Measurements from ENCODE around the gene DYRK1A. TPM values are rescaled to one million over a fixed set of nuclear protein-coding genes. Genes with fewer than 3 reads are reported as not detected.
"Not testable (repeated sequence)": the region's sequence is repeated elsewhere in the genome, so short reads cannot be mapped to it uniquely, and the experiment has no call there.

Gene DYRK1A
- total RNA-seq, 1 experiment from 2014 or later, result 35.8 TPM

DNA sequence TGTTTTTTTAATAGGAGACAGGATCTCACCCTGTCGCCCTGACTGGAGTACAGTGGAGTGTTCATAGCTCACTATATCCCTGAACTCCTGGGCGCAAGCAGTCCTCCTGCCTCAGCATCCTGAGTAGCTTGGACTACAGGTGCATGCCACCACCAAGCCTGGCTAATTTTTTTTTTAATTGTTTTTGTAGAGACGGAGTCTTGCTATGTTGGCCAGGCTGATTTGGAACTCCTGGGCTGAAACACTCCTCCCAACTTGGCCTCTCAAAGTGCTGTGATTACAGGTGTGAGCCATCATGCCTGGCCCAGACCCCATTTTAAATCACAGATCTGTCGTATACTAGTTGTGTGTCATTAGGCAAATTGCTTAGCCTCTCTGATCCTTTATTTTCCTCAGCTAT is 161.1 kb downstream of the DYRK1A start:
- DNase-seq (ENCODE audit: low spot score), result no peak

DNA sequence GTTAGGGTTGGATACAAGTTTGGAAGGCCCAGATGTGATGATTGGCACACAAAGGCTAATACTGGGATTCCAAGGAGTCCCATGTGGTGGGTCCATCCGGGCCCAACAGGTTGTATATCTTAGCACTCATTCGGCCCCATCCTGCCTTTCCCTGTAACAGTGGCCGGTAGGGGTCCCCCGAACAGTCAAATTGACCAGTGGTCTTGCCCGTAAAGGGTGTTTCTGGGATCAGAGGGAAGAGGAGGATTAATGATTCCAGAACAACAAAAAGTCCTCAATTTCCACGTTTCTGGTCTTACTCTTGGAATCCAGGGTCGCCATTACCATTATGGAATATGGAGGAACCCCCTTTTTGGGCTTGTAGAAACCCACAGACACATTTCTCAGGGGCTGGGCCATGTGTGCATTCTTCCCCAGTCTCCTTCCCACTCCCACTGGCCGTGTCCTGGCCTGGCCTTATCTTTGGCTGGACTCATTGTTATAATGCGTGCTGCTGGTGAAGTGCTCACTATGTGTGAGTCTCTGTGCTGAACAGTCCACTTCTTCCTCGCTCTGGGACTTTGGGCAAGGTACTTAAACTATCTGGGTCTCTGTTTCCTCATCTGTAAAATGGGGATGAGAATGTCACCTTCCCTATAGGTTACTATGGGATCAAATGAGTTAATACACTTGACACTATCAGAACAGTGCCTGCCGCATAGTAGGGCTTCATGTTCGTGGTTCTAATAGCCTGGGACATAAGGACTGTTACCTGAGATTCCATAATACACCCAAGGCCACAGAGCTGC is 161.8 kb downstream of the DYRK1A start:
- no peak for DNase-seq (ENCODE audit: low spot score)

GRCh38 chr21:37529649-37530048 is 163.1 kb downstream of the DYRK1A start:
- no peak for DNase-seq (ENCODE audit: low spot score)

GRCh38 chr21:37530901-37531351 is 164.4 kb downstream of the DYRK1A start:
- no peak for DNase-seq (ENCODE audit: low spot score)

- DNase-seq (ENCODE audit: low spot score), result no peak
Observed at GRCh38 chr21:37531431-37531932, 164.9 kb downstream of the DYRK1A start.

DNA sequence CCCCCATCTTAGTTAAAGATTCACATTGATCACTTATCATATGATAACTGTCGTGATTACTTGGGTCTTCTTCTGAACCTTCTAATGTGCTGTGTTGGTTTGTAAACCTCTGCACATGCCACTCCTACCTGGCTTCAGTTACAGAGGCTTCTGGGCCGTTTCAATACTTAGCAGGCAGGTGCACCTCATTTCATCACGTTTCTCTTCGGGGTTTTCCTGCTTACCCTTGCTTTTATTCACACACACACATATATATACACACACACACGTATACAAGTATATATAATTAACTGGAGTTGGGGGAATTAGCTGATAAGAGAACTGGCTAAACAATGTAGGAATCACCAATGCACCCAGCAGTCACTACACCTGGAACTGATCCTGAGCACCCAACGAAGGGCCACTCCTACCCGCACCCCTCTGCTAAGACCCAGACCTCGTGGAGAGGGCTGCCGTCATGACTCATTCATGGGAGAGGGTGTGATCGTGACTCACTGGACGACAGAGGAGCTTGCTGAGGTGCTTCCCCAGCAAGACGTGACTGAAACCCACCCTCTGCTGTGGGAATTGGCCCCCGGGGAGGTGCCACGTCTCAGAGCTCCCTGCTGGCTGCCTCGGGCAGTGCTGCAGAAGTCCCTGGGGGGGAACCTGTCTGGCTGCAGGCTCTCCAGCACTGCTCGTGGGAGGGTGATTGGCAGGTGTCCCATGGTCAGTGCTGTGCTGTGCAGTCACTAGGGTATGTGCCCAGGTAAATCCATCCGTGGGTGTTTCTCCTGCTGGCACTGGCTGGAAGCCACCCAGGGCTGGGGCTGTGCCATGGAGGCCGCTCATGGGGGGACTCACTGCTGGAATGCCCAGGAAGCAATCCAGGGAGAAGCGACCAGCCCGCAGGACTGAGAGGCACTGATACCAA is 166.6 kb downstream of the DYRK1A start:
- peak; percentile 30 for DNase-seq (ENCODE audit: low spot score)

DNA sequence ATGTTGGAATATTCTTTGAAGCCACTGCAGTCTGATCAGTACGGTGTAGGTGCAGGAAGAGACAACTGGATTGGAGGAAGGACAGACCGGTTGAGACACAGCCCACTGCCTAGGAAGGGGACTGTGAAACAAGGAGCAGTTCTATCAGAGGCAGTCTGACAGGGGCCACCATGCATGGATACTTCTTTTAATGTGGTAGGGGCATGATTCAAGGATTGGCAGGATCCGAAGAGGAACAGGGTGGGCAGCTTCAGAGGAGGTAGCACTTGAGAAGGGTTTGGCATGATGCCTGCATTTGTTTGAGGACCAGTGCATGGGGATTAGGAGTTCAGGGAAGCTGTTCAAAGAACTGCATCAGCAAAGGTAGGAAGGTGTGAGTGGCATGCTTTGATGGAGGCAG is 167.9 kb downstream of the DYRK1A start:
- DNase-seq (ENCODE audit: low spot score), result no peak

DNA sequence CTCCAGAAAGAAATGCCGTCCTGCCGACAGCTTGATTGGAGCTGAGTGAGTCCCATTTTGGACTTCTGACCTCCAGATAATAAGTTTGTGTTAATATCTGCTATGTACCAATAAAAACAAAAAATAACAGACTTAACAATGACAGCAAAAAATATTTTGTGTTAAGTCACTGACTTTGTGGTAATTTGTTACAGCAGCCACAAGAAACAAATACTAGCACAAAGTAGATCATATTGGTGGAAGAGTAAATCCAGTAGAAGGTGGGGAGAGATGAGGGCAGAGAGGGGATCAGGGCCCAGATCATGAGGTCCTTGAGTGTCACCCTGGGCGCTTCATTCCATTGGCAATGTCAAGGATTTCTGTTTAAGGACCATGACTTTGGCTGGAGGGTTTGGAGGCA is 168.6 kb downstream of the DYRK1A start:
- no peak for DNase-seq (ENCODE audit: low spot score)

DNA sequence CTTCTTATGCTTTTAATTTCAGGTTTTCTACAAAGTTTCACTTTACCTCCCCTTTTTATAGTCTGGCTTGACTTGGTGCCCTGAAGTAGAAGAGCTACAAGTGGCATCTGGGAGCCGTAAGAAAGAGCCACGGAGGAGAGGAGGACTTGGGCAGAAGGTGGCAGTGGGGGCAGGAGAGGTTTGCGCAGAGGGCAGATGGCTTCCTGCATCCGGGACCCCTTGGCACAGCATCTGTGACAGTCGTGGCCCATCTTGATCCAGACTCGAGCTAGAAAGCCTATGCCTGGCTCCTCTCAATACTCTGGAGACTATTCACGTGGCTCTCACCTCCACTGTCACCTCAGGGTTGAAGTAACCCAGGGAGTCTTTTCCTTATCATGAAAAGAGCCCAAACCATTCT is 169.1 kb downstream of the DYRK1A start:
- no peak for DNase-seq (ENCODE audit: low spot score)

DNA sequence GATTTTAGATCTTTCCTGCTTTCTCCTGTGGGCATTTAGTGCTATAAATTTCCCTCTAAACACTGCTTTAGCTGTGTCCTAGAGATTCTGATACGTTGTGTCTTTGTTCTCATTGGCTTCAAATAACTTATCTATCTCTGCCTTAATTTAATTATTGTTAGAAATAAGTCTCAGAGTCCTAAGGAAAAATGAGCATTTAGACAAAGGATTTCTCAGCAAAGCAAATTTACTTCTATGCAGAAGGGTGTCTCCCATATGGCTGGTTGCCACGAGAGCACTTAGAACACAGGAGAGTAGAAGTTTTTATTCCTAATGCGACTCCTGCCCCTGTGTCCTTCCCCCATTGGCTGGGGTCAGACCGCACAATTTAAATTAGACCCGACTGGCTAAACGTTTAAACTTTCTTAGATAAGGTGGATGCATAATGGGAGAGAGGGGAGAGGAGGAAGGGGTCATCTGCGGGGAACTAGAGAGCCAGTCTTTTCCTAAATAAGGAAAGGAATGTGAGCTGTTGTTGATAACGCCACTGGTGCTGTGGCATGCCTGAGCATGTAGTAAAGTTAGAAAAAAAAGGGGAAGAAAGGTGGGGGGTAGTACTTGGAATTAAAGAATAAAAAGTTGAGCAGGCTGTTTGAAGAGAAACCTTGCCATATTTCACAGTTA is 170.2 kb downstream of the DYRK1A start:
- DNase-seq (ENCODE audit: low spot score), result no peak

GRCh38 chr21:37537391-37537996 is 170.9 kb downstream of the DYRK1A start:
- DNase-seq (ENCODE audit: low spot score), result no peak

DNA sequence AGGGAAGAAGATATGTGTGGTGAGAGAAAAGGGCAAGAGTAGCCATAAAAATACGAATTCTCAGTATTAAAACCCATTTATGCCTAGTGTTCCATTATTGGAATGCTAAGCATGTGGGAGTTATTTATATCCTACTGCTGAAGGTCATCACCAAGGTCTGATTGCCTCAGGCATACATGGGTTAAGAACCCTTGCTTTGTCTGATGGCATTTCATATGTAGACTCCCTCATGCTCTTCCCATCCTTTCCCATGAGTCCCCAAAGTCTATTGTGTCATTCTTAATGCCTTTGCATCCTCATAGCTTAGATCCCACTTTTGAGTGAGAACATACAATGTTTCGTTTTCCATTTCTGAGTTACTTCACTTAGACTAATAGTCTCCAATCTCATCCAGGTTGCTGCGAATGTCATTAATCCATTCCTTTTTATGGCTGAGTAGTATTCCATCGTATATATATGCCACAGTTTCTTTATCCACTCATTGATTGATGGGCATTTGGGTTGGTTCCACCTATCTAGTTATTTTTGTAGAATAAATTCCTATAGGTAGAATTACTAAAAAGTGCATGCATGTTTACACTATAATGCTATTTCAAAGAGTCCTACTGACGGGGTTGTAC is 172.5 kb downstream of the DYRK1A start:
- no peak for DNase-seq (ENCODE audit: low spot score)

- DNase-seq (ENCODE audit: low spot score), result not testable (repeated sequence)
Observed at GRCh38 chr21:37541128-37541527, 174.6 kb downstream of the DYRK1A start.

DNA sequence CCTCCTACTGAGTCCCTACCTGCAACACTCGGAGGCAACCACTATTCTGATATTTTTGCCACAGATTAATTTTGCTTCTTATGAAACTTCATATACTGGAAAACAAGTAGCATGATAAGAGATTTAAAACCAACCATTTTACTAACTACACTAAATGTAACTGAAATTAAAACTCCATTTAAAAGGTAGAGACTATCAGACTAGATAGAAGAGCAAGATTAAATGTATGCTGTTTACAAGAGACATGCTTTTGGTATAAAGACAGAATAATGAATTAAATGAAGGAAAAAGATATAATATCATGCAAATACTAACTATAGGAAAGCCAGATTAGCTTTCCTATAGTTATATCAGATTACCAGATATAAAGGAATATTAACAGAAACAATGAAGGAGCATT is 175.9 kb downstream of the DYRK1A start:
- DNase-seq (ENCODE audit: low spot score), result no peak

DNA sequence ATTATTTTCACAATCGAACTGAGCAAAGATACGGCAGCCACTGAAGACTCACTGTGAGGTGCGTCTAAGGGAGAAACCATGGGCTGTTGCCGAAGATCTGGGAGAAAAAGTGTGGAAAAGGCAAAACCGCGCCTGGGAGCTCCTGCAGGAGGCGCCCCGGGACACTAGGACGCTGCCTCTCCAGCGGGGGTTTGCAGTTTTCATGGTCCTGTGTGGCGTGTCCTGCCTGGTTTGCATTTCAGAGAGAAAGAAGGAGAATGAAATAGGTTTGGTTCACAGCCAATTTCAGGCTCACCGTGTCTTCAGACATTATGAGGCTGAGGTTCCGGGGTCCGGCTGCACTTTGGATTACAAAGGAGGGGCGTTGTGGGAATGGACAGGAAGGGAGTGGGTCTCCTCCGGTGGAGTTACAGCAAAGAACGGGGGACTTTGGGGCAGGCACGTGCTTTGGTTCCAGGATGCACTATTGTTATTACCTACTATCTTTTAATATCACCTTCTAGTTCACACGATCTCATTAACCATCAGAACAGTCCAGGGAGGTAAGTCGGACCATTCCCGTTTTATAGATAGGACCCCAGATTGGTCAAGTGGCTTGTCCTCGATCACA is 179.8 kb downstream of the DYRK1A start:
- no peak for DNase-seq (ENCODE audit: low spot score)

- peak; percentile 32 for DNase-seq (ENCODE audit: low spot score)
Observed at GRCh38 chr21:37546949-37547614, 180.5 kb downstream of the DYRK1A start.

DNA sequence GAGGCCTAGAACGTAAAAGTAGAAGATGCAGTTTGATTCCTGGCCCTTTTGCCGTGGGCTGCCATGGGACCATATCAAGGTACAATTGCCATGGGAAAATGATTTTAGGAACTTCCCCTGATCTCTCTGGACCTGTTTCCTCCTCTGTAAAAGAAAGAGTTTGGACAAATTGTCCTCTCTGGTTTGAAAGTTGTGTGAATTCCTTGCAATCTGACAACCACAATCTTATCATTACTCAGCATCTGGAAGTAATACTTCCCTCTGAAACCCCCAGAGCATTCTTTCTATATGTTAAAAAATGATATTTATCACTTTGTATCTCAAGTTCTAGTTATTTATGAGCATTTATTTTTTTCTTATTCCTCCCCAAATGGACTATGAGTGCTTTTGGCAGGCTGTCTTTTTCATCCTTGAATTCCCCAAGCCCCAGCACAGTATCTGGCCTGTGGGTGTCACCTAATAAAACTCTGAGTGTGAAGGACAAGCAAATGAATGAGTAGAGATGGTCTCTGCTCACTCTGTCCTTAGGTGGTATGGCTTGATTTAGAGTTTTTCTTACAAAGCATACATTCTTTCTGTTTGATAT is 181.1 kb downstream of the DYRK1A start:
- no peak for DNase-seq (ENCODE audit: low spot score)

GRCh38 chr21:37548521-37548981 is 182.0 kb downstream of the DYRK1A start:
- no peak for DNase-seq (ENCODE audit: low spot score)

- not testable (repeated sequence) for DNase-seq (ENCODE audit: low spot score)
Observed at GRCh38 chr21:37549730-37550129, 183.2 kb downstream of the DYRK1A start.

All from HT-29 (cell line).